Stimulated activated CD8-positive, alpha-beta memory T cell treated with anti-CD3 and anti-CD28 coated beads, Interleukin-4, amount 100 ng/mL, for 24 hours (primary cell): ENCODE measurements around the gene RAPGEF4.

Experiments used
- DNase-seq: peaks from one replicate; pipeline ENCODE4 v3.0.0-alpha.2; 2020; ENCODE audit warnings: low read depth

Gene RAPGEF4

DNA sequence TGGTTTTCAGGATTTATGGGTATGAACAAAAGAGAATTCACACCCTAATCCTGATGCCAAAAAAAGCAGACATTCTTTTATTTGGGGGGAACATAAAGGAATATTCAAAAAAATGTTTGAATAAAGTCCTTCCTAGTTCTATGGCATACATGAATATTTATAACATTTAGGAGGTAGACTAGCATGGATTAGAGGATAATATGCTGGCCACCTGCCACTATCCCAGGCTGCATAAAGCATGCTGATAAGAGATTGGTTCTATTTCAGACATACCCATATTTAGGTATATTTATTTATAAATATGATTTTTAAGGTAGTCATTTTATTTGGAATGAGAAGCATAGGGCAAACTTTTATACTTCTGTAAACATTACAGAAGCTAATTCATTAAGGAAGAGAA is 305.1 kb downstream of the RAPGEF4 start:
- no peak for DNase-seq

GRCh38 chr2:173043476-173043875 is 307.8 kb downstream of the RAPGEF4 start:
- DNase-seq = no peak

GRCh38 chr2:173043897-173044519 is 308.4 kb downstream of the RAPGEF4 start:
- no peak for DNase-seq

GRCh38 chr2:173044686-173045085 is 309.0 kb downstream of the RAPGEF4 start:
- no peak for DNase-seq

GRCh38 chr2:173045181-173045580 is 309.5 kb downstream of the RAPGEF4 start:
- no peak for DNase-seq

- no peak for DNase-seq
These were observed 312.9 kb downstream of the RAPGEF4 start for GRCh38 chr2:173048522-173048896.

DNA sequence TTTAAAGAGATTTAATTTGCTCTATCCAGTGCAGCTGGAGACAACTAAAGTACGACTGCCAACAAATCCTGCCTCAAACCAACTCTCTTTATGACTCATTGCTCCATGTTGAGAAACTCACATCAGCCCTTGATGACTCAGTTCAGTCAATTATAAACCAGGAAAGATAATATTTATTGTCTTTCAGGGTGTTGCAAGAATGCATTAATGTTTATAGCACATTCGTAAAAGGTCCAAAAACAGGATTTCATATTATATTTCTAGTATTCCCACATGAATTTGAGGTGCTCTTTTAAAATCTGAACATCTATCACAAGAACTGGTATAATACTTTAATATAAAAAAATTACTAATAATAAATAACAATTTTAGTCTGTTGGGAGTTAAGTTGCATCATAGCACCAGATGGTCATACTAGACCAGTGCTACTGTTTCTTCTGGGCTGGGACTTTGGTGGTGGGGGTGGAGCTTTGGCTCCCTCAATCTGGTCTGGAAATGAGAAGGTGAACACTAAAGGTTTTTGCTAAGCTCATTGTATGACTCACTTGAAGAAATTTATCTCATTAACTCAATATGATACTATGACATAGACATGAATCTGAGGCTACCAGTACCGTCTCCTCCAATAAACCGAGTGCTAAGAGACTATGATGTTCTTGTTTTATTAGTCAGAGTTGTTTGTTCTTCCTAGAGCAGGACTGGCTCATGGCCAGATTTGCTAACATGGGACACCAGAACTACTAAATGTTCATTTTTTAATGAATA is 313.4 kb downstream of the RAPGEF4 start:
- no peak for DNase-seq

- no peak for DNase-seq
These were observed 314.2 kb downstream of the RAPGEF4 start for GRCh38 chr2:173049831-173050230.

DNA sequence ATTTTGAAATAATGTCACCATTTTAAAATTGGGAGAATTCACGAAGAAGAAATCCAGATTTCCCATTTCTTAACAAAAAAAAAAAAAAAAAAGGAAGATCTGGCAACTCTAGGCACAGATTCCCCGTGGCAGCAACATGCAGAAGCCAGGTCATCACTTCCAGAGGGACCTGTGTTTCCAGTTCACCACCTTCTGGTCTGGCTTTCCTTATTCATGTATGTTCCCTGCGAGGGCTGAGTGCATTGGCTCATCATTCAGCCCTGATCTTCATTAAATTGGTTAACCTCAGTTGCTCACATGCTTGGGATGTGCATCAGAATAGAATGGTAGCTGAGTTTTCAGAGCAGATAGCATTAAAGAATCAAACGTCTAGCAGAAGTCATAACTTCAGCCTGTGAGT is 315.0 kb downstream of the RAPGEF4 start:
- no peak for DNase-seq

- no peak for DNase-seq
These were observed 316.0 kb downstream of the RAPGEF4 start for GRCh38 chr2:173051463-173052215.

DNA sequence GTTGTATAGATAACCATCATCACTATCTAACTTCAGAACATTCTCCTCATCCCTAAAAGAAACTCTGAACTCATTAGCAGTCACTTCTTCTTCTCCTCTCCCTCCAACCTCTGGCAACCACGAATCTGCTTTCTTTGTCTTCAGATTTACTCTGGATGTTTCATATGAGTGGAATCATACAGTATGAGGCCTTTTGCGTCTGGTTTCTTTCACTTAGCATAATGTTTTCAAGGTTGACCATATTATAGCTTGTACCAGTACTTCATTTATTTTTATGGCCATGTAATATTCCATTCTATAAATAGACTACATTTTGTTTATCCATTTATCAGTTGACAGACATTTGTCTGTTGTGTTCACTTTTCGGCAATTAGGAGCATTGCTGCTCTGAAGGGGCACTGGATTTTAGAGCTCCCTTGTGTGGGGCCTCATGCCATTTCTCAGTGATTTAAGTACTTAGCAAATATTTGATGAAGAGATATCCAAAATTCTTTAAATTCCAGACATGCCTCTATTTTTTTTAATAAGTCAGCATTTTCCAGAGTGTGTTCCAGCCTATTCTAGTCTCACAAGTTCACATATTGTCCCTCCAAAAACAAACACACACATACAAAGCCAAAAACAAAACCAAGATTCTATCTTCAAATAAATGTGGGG is 317.5 kb downstream of the RAPGEF4 start:
- DNase-seq = no peak

DNA sequence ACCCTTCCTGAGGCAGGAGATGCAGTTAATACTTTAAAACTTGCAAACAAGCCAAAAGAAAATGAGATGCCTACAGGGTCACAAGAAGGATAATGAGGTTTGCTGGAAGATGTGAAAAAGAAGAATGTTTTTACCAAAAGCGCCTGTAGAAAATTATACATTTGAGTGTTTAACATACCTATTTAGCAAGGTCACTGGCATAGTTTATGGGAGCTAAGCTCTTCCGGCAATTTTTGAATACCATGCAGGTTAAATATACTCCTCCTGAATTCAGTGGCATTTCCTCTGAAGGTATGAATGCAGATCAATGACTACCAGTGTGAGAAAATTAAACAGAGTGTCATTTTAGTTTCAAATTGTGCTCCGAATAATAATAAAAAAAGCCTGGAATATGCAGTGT is 318.8 kb downstream of the RAPGEF4 start:
- DNase-seq = no peak

GRCh38 chr2:173056705-173057364 is 321.2 kb downstream of the RAPGEF4 start:
- no peak for DNase-seq

DNA sequence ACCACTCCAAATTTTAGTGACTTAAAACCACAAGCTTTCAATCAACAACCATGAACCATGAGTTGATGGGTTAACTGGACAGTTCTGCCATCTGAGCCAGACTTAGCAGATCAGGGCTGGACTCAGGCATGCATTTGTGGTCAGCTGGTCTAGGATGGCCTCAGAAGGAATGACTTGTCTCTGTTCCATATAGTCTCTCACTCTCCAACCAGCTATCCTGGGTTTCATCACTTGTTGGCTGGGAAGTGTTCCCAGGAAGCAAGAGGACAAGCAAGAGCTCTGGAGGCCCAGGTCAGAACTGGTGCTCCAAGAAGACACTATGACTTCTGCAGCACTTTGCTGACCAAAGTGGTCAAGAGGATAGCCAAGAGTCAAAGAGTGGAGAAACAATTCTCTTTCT is 322.5 kb downstream of the RAPGEF4 start:
- DNase-seq = no peak

- DNase-seq = no peak
These were observed 323.0 kb downstream of the RAPGEF4 start for GRCh38 chr2:173058673-173059072.

GRCh38 chr2:173059292-173059691 is 323.6 kb downstream of the RAPGEF4 start:
- no peak for DNase-seq

- DNase-seq = no peak
These were observed 324.4 kb downstream of the RAPGEF4 start for GRCh38 chr2:173059971-173060461.

- no peak for DNase-seq
These were observed 327.2 kb downstream of the RAPGEF4 start for GRCh38 chr2:173062801-173063200.

- no peak for DNase-seq
These were observed 328.6 kb downstream of the RAPGEF4 start for GRCh38 chr2:173064151-173064805.

- no peak for DNase-seq
These were observed 331.4 kb downstream of the RAPGEF4 start for GRCh38 chr2:173066887-173067676.
